ENCODE data around the gene POLA1.

GRCh38 chrX:24981030-24981429 lies 287.3 kb downstream of the POLA1 start:
- TF ChIP-seq CTCF (IDR thresholded peaks at IDR 0.05; ENCODE audit: low read depth, low read length) (no peak), EZH2phosphoT487 (IDR thresholded peaks at IDR 0.05; ENCODE audit: low read depth) (no peak)

Data from OCI-LY3 (cell line).